A549 (cell line): ENCODE data around the gene KMT2C. TPM values are rescaled to one million over a fixed set of nuclear protein-coding genes. Genes with fewer than 3 reads are reported as not detected.

Experiments used
- ATAC-seq, 2 experiments: fragments of 200-7000 bp in 1 of 2; fragments of >200 bp in 1 of 2; cut with Nextera tagmentation in 1 of 2; cut with Tn5 transposase in 1 of 2; 3 replicates each; pipeline versions ENCODE4 v1.8.0 to v1.9.1; 2018 to 2020; ENCODE audit warnings: mild to moderate bottlenecking in 1 of 2, moderate library complexity in 1 of 2
- CTCF ChIA-PET: fragments of 300-600 bp; sonication (Branson Sonifier 250); formaldehyde crosslinking; extraction: SDS; loops from one replicate; lab custom pipeline; 2021; ENCODE audit warnings: antibody characterized with exemption, inconsistent platforms; lab: Yijun Ruan, JAX
- POLR2A ChIA-PET: fragments of 350-600 bp; formaldehyde crosslinking; extraction: SDS; loops from one replicate; lab custom pipeline; 2021; ENCODE audit warnings: antibody characterized with exemption, inconsistent platforms; lab: Yijun Ruan, JAX
- DNase-seq, 2 experiments: peaks; one replicate each; pipeline versions ENCODE4 v3.0.0 to v3.0.0-alpha.2; 2011 to 2016; ENCODE audit warnings: low read depth in 1 of 2, low spot score in 1 of 2
- FAIRE-seq: peaks from 2 replicates; lab custom pipeline; 2011; peaks lifted over from hg19 to GRCh38; lab: Jason Lieb, UNC
- H3K27ac ChIP-seq, 2 experiments: fragments of >200 bp; sonication (Bioruptor Twin); formaldehyde crosslinking; 3 replicates each; pipeline ENCODE4 v1.5.1; 2016 to 2017
- H3K4me1 ChIP-seq: fragments of >200 bp; sonication (Bioruptor Twin); formaldehyde crosslinking; 3 replicates; pipeline ENCODE4 v1.6.1; 2016
- H3K4me2 ChIP-seq: fragments of >200 bp; sonication (Bioruptor Twin); formaldehyde crosslinking; 3 replicates; pipeline ENCODE4 v1.6.1; 2016
- H3K4me3 ChIP-seq: fragments of >200 bp; sonication (Bioruptor Twin); formaldehyde crosslinking; 3 replicates; pipeline ENCODE4 v1.5.1; 2016
- H3K9me3 ChIP-seq: fragments of >200 bp; sonication (Bioruptor Twin); formaldehyde crosslinking; 3 replicates; pipeline ENCODE4 v1.6.1; 2016
- CBX8 ChIP-seq: fragments of 200-600 bp; sonication (generic); IDR thresholded peaks from 2 replicates; pipeline ENCODE4 v1.6.1; 2016
- CHD2 ChIP-seq: fragments of 150-350 bp; IDR thresholded peaks from 2 replicates; pipeline ENCODE4 v1.6.1; 2014; ENCODE audit warnings: low read length; ENCODE audit not compliant: partially characterized antibody
- EHF ChIP-seq: fragments of 250-450 bp; sonication (Bioruptor Pico); IDR thresholded peaks from 2 replicates; pipeline ENCODE4 v1.5.0; 2020; ENCODE audit warnings: mild to moderate bottlenecking
- EHMT2 ChIP-seq: fragments of 200-600 bp; sonication (generic); IDR thresholded peaks from 2 replicates; pipeline ENCODE4 v1.6.1; 2016; ENCODE audit warnings: antibody characterized with exemption, low read depth, mild to moderate bottlenecking, moderate library complexity
- ESRRA ChIP-seq: fragments of 150-350 bp; IDR thresholded peaks from 2 replicates; pipeline ENCODE4 v1.6.1; 2014; ENCODE audit warnings: mild to moderate bottlenecking, low read length, borderline replicate concordance
- FOSB ChIP-seq: fragments of 250-450 bp; sonication (Bioruptor Pico); IDR thresholded peaks from 2 replicates; pipeline ENCODE4 v1.5.0; 2020; ENCODE audit warnings: mild to moderate bottlenecking, moderate library complexity
- FOSL2 ChIP-seq, 2 experiments: fragments of 450-650 bp in 1 of 2; fragments of >200 bp in 1 of 2; sonication (Bioruptor Twin) in 1 of 2; formaldehyde crosslinking; IDR thresholded peaks; 2 replicates each; pipeline versions ENCODE4 v1.5.0 to v1.6.1; 2016 to 2020; ENCODE audit warnings: mild to moderate bottlenecking in 1 of 2, moderate library complexity in 1 of 2
- FOXS1 ChIP-seq: fragments of 250-450 bp; sonication (Bioruptor Pico); IDR thresholded peaks from 2 replicates; pipeline ENCODE4 v1.5.0; 2020; ENCODE audit warnings: mild to moderate bottlenecking, moderate library complexity
- GATA3 ChIP-seq: IDR thresholded peaks from 2 replicates; pipeline ENCODE4 v1.6.1; 2012; ENCODE audit warnings: borderline replicate concordance
- HEYL ChIP-seq: fragments of 250-450 bp; sonication (Bioruptor Pico); IDR thresholded peaks from 2 replicates; pipeline ENCODE4 v1.8.0; 2021; ENCODE audit warnings: mild to moderate bottlenecking, moderate library complexity
- HOXA7 ChIP-seq: fragments of 250-450 bp; sonication (Bioruptor Pico); IDR thresholded peaks from 2 replicates; pipeline ENCODE4 v1.5.0; 2020; ENCODE audit warnings: mild to moderate bottlenecking, moderate library complexity
- MAFK ChIP-seq: fragments of 450-650 bp; IDR thresholded peaks from 2 replicates; pipeline ENCODE4 v1.6.1; 2014; ENCODE audit not compliant: partially characterized antibody
- NPAS2 ChIP-seq: fragments of 250-450 bp; sonication (Bioruptor Pico); IDR thresholded peaks from 2 replicates; pipeline ENCODE4 v1.8.0; 2022; ENCODE audit warnings: mild to moderate bottlenecking, moderate library complexity, borderline replicate concordance
- POLR2AphosphoS2 ChIP-seq: conservative IDR thresholded peaks from 2 replicates; pipeline ENCODE4 v1.6.1; 2012; ENCODE audit warnings: low read length, improper control_type of control experiment, inconsistent platforms
- RARB ChIP-seq: fragments of 250-450 bp; sonication (Bioruptor Pico); IDR thresholded peaks from 2 replicates; pipeline ENCODE4 v1.8.0; 2021; ENCODE audit warnings: mild to moderate bottlenecking, moderate library complexity
- RFX5 ChIP-seq: fragments of 450-650 bp; IDR thresholded peaks from 2 replicates; pipeline ENCODE4 v1.7.1; 2014; ENCODE audit warnings: antibody characterized with exemption, mild to moderate bottlenecking, moderate library complexity
- SREBF2 ChIP-seq: fragments of 450-650 bp; IDR thresholded peaks from 2 replicates; pipeline ENCODE4 v1.6.1; 2014; ENCODE audit warnings: mild to moderate bottlenecking, moderate library complexity
- TFCP2L1 ChIP-seq: fragments of 250-450 bp; sonication (Bioruptor Pico); IDR thresholded peaks from 2 replicates; pipeline ENCODE4 v1.5.0; 2021; ENCODE audit warnings: mild to moderate bottlenecking
- TP53 ChIP-seq: fragments of 250-450 bp; sonication (Bioruptor Pico); IDR thresholded peaks from 2 replicates; pipeline ENCODE4 v1.5.0; 2021; ENCODE audit warnings: mild to moderate bottlenecking, moderate library complexity
- ZFP36 ChIP-seq: fragments of 450-650 bp; IDR thresholded peaks from 2 replicates; pipeline ENCODE4 v1.6.1; 2014; ENCODE audit warnings: borderline replicate concordance; ENCODE audit not compliant: partially characterized antibody
- WGBS: methylation state at CpG from one replicate; pipeline ENCODE4 v1.1.6; 2017; ENCODE audit errors: missing lambda C conversion rate; 5-methylcytosine and 5-hydroxymethylcytosine counted together
- polyA plus RNA-seq, 4 experiments: library from polyadenylated mRNA; depleted of rRNA in 3 of 4; stranded (reverse); fragments of >200 nt; fragmentation: RNase III in 1 of 4; extraction: RNeasy Plus Mini Kit Qiagen cat#74134 plus additional on column Dnase treatment in 1 of 4; gene quantifications; 2 replicates in 3 of 4; 3 replicates in 1 of 4; pipeline ENCODE4 v1.2.3, GENCODE V29; 2011 to 2017
- TF ChIP-seq, protein P1 (sequence below): fragments of 450-650 bp; IDR thresholded peaks from 2 replicates; pipeline ENCODE4 v1.6.1; 2014; ENCODE audit warnings: antibody characterized with exemption
- TF ChIP-seq, protein P2 (sequence below): fragments of 250-450 bp; sonication (Bioruptor Pico); IDR thresholded peaks from 2 replicates; pipeline ENCODE4 v1.5.0; 2021; ENCODE audit warnings: mild to moderate bottlenecking, moderate library complexity, borderline replicate concordance
- TF ChIP-seq, protein P3 (sequence below): fragments of 200-600 bp; sonication (generic); IDR thresholded peaks from 2 replicates; pipeline ENCODE4 v1.6.1; 2016; ENCODE audit warnings: antibody characterized with exemption, mild to moderate bottlenecking, moderate library complexity
- TF ChIP-seq, protein P4 (sequence below): fragments of >200 bp; sonication (Bioruptor Twin); formaldehyde crosslinking; IDR thresholded peaks from 3 replicates; pipeline ENCODE4 v1.5.1; 2016

Gene KMT2C
- polyA plus RNA-seq, 2 of the 4 experiments (the other 2 are of a cell fraction) = 4.2 to 13.1 TPM

DNA sequence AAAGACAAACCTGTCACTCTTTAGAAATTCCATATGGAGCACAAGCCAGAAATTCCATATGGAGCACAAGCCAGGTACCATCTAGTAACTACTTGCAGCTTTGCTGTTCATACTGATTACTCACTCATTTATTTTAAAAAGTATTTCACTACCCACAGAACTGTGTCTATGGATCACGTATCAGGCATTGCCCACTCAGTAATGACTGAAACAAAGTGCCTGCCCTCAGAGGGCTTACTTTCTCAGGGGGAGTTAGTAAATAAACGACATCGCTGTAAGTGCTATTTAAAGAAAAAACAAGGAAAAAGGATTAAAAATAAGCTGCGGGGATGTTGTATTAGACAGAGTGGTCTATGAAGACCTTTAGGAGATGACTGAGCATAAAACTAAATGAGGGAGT is 239.4 kb downstream of the KMT2C start (continued):
- TF ChIP-seq FOSL2 (IDR thresholded peaks at IDR 0.05) (no peak), FOSL2 (CRISPR knock-in tag; IDR thresholded peaks at IDR 0.05) (no peak), CHD2 (no peak), POLR2AphosphoS2 (no peak), FOXS1 (CRISPR knock-in tag) (no peak), MAFK (no peak), HEYL (CRISPR knock-in tag) (no peak), FOSB (CRISPR knock-in tag) (no peak)
- TF ChIP-seq, protein P1, sequence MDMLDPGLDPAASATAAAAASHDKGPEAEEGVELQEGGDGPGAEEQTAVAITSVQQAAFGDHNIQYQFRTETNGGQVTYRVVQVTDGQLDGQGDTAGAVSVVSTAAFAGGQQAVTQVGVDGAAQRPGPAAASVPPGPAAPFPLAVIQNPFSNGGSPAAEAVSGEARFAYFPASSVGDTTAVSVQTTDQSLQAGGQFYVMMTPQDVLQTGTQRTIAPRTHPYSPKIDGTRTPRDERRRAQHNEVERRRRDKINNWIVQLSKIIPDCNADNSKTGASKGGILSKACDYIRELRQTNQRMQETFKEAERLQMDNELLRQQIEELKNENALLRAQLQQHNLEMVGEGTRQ = no peak

DNA sequence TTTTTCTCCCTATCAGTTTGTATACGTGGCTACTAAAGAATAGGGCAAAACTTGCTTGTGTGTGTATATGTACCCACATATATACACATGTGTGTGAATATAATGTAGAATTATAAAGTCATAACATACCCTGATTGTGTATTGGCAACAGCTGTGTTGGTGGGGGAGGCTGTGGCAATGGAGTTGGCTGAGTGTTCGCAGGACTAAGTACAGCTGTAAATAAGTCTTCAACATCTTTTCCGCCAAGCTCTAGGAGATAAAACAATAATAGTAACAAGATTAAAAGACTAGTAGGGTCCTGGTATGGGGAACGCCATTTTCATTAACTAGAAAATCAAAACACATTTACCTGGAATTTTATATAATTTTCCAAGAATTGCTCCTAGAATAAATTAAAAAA is 241.9 kb downstream of the KMT2C start:
- FAIRE-seq = no peak
- ATAC-seq = no peak
- Histone ChIP-seq H3K4me1 (no peaks in the 10 kb centered on the region), H3K27ac (no peak overlapping the region), H3K4me2 (no peak overlapping the region), H3K9me3 (no peaks in the 10 kb centered on the region), H3K4me3 (no peak overlapping the region)
- CTCF ChIA-PET = interaction anchor here (1.1 kb wide), 1 partner anchor 527 kb away, joined by 3 read pairs; no protein-coding TSS in a partner anchor
- POLR2A ChIA-PET = no interaction called here
- TF ChIP-seq CHD2 = no peak
- TF ChIP-seq FOSB (CRISPR knock-in tag) = no peak
- TF ChIP-seq EHF (CRISPR knock-in tag) = no peak
- TF ChIP-seq ZFP36 = no peak
- TF ChIP-seq TP53 (CRISPR knock-in tag) = no peak
- TF ChIP-seq SREBF2 = no peak
- TF ChIP-seq MAFK = no peak
- no peak for TF ChIP-seq GATA3
- TF ChIP-seq, protein P2, sequence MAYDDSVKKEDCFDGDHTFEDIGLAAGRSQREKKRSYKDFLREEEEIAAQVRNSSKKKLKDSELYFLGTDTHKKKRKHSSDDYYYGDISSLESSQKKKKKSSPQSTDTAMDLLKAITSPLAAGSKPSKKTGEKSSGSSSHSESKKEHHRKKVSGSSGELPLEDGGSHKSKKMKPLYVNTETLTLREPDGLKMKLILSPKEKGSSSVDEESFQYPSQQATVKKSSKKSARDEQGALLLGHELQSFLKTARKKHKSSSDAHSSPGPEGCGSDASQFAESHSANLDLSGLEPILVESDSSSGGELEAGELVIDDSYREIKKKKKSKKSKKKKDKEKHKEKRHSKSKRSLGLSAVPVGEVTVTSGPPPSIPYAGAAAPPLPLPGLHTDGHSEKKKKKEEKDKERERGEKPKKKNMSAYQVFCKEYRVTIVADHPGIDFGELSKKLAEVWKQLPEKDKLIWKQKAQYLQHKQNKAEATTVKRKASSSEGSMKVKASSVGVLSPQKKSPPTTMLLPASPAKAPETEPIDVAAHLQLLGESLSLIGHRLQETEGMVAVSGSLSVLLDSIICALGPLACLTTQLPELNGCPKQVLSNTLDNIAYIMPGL = no peak
- TF ChIP-seq, protein P3, sequence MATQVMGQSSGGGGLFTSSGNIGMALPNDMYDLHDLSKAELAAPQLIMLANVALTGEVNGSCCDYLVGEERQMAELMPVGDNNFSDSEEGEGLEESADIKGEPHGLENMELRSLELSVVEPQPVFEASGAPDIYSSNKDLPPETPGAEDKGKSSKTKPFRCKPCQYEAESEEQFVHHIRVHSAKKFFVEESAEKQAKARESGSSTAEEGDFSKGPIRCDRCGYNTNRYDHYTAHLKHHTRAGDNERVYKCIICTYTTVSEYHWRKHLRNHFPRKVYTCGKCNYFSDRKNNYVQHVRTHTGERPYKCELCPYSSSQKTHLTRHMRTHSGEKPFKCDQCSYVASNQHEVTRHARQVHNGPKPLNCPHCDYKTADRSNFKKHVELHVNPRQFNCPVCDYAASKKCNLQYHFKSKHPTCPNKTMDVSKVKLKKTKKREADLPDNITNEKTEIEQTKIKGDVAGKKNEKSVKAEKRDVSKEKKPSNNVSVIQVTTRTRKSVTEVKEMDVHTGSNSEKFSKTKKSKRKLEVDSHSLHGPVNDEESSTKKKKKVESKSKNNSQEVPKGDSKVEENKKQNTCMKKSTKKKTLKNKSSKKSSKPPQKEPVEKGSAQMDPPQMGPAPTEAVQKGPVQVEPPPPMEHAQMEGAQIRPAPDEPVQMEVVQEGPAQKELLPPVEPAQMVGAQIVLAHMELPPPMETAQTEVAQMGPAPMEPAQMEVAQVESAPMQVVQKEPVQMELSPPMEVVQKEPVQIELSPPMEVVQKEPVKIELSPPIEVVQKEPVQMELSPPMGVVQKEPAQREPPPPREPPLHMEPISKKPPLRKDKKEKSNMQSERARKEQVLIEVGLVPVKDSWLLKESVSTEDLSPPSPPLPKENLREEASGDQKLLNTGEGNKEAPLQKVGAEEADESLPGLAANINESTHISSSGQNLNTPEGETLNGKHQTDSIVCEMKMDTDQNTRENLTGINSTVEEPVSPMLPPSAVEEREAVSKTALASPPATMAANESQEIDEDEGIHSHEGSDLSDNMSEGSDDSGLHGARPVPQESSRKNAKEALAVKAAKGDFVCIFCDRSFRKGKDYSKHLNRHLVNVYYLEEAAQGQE = no peak
- no peak for TF ChIP-seq ESRRA
- TF ChIP-seq NPAS2 = no peak
- TF ChIP-seq, protein P4, sequence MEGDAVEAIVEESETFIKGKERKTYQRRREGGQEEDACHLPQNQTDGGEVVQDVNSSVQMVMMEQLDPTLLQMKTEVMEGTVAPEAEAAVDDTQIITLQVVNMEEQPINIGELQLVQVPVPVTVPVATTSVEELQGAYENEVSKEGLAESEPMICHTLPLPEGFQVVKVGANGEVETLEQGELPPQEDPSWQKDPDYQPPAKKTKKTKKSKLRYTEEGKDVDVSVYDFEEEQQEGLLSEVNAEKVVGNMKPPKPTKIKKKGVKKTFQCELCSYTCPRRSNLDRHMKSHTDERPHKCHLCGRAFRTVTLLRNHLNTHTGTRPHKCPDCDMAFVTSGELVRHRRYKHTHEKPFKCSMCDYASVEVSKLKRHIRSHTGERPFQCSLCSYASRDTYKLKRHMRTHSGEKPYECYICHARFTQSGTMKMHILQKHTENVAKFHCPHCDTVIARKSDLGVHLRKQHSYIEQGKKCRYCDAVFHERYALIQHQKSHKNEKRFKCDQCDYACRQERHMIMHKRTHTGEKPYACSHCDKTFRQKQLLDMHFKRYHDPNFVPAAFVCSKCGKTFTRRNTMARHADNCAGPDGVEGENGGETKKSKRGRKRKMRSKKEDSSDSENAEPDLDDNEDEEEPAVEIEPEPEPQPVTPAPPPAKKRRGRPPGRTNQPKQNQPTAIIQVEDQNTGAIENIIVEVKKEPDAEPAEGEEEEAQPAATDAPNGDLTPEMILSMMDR = no peak
- TF ChIP-seq HOXA7 = no peak
- TF ChIP-seq, protein P1 = no peak
- TF ChIP-seq RFX5 = no peak
- no peak for TF ChIP-seq EHMT2
- TF ChIP-seq RARB (CRISPR knock-in tag) = no peak
- TF ChIP-seq TFCP2L1 (CRISPR knock-in tag) = no peak
- TF ChIP-seq CBX8 = no peak
- DNase-seq = no peak
- WGBS = 93% methylated on average over 4 of the region's 4 CpGs
